CD8-positive, alpha-beta memory T cell (primary cell): Measurements from ENCODE around the gene TSEN54. TPM values are rescaled to one million over a fixed set of nuclear protein-coding genes. Genes with fewer than 3 reads are reported as not detected.

Experiments used
- CTCF ChIA-PET: fragments of 350-600 bp; sonication (Branson Sonifier 250); formaldehyde crosslinking; loops from one replicate; lab custom pipeline; 2021; ENCODE audit warnings: antibody characterized with exemption; lab: Charles Lee
- POLR2A ChIA-PET: fragments of 350-600 bp; sonication (Branson Sonifier 250); formaldehyde crosslinking; loops from one replicate; lab custom pipeline; 2021; ENCODE audit warnings: antibody characterized with exemption; lab: Charles Lee
- DNase-seq, 5 donors: peaks; one replicate each; pipeline versions ENCODE4 v3.0.0 to v3.0.0-alpha.2; 2020 to 2022; ENCODE audit warnings: mixed read lengths in 1 of 5
- H3K27ac ChIP-seq: one replicate; pipeline ENCODE4 v1.7.0; 2013; ENCODE audit warnings: low read depth, mild to moderate bottlenecking, low read length, moderate library complexity
- H3K27me3 ChIP-seq: 2 replicates; pipeline ENCODE4 v1.7.0; 2013; ENCODE audit warnings: low read length, mild to moderate bottlenecking; ENCODE audit not compliant: insufficient read depth, poor library complexity, severe bottlenecking
- H3K36me3 ChIP-seq: 2 replicates; pipeline ENCODE4 v1.7.0; 2013; ENCODE audit warnings: mild to moderate bottlenecking, low read length, moderate library complexity; ENCODE audit not compliant: insufficient read depth
- H3K4me1 ChIP-seq: 2 replicates; pipeline ENCODE4 v1.7.0; 2013; ENCODE audit warnings: mild to moderate bottlenecking, low read length, moderate library complexity; ENCODE audit not compliant: insufficient read depth
- H3K4me3 ChIP-seq: 2 replicates; pipeline ENCODE4 v1.7.0; 2013; ENCODE audit warnings: mild to moderate bottlenecking, low read length
- H3K9me3 ChIP-seq: 2 replicates; pipeline ENCODE4 v1.7.0; 2013; ENCODE audit warnings: mild to moderate bottlenecking, low read length
- H3K27ac Mint-ChIP-seq, 8 donors: one replicate each; pipeline ENCODE4 v1.8.0; 2020 to 2021; ENCODE audit warnings: mixed read lengths in 8 of 8, mild to moderate bottlenecking in 6 of 8, inconsistent platforms in 3 of 8, moderate library complexity in 3 of 8
- H3K27me3 Mint-ChIP-seq, 2 donors: one replicate each; pipeline ENCODE4 v1.8.0; 2020 to 2021; ENCODE audit warnings: mixed read lengths in 2 of 2, mild to moderate bottlenecking in 1 of 2, moderate library complexity in 1 of 2
- H3K36me3 Mint-ChIP-seq, 3 donors: one replicate each; pipeline ENCODE4 v1.8.0; 2020 to 2021; ENCODE audit warnings: mixed read lengths in 3 of 3, inconsistent platforms in 1 of 3, mild to moderate bottlenecking in 1 of 3
- H3K4me1 Mint-ChIP-seq, 3 donors: one replicate each; pipeline ENCODE4 v1.8.0; 2020 to 2021; ENCODE audit warnings: mixed read lengths in 3 of 3, inconsistent platforms in 1 of 3, mild to moderate bottlenecking in 1 of 3
- H3K4me3 Mint-ChIP-seq, 7 donors: one replicate each; pipeline ENCODE4 v1.8.0; 2020 to 2021; ENCODE audit warnings: mixed read lengths in 7 of 7, mild to moderate bottlenecking in 6 of 7, moderate library complexity in 4 of 7, inconsistent platforms in 2 of 7
- H3K9me3 Mint-ChIP-seq, 5 donors: one replicate each; pipeline ENCODE4 v1.8.0; 2020 to 2022; ENCODE audit warnings: mixed read lengths in 5 of 5, mild to moderate bottlenecking in 3 of 5, moderate library complexity in 2 of 5, inconsistent platforms in 1 of 5
- polyA plus RNA-seq: library from polyadenylated mRNA; unstranded; fragments of 300-500 nt; fragmentation: Illumina TruSeq; gene quantifications from one replicate; pipeline ENCODE4 v1.2.3, GENCODE V29; 2021
- total RNA-seq, 2 experiments: library from RNA; stranded (reverse); gene quantifications; one replicate each; pipeline ENCODE4 v1.2.3, GENCODE V29; 2021

Gene TSEN54
- total and polyA plus RNA-seq, 3 experiments from 2014 or later, result 49.7 to 152 (median 56.9) TPM

DNA sequence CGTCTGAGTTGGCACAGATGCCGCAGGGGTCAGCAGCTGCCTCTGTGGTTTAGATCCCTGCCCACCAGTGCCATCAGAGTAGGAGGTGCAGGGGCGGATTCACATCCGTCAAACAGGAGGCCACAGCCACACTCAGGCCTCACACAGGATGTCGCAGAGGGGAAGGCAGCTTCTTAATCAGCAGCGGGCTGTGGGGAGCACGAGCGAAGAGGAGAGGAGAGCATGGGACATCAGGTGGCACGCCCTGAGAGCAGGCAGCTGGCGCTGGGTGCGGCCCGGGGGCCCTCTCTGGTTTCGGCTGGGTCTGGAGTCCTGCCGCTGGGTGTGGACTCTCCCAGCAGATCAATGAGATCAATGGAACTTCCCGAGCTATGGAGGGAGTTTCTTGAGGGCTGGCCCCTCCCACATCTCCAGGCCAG is 18.8 kb downstream of the TSEN54 start:
- H3K4me1 ChIP-seq, result peaks cover 30% of the 10 kb centered on the region
- Mint-ChIP-seq H3K36me3 (peaks cover 3 to 20% (median 4%) of the 10 kb centered on the region in 3 donors), H3K4me1 (peaks cover 28 to 43% (median 31%) of the 10 kb centered on the region in 3 donors), H3K9me3 (no peaks in the 10 kb centered on the region), H3K27me3 (no peaks in the 10 kb centered on the region), H3K4me3 (peak overlapping the region; percentile 7 to 84 (median 73)), H3K27ac (peak overlapping the region; percentile 83 to 97 (median 96))
- H3K27me3 ChIP-seq, result no peaks in the 10 kb centered on the region
- POLR2A ChIA-PET, result interaction anchor here (0.8 to 2.2 kb wide), 6 partner anchors 9 to 53 kb away, joined by 3 to 16 read pairs (median 5); partner anchors contain the start of genes LLGL2 and TSEN54
- H3K36me3 ChIP-seq, result no peaks in the 10 kb centered on the region
- peak overlapping the region; percentile 35 for H3K27ac ChIP-seq
- H3K4me3 ChIP-seq, result peak overlapping the region; percentile 17
- peak; percentile 42 to 77 (median 49) for DNase-seq
- H3K9me3 ChIP-seq, result no peaks in the 10 kb centered on the region
- CTCF ChIA-PET, result interaction anchor here (0.5 to 2.7 kb wide), 13 partner anchors 10 to 123 kb away, joined by 3 to 10 read pairs (median 4); partner anchors contain the start of genes LLGL2 and TSEN54

DNA sequence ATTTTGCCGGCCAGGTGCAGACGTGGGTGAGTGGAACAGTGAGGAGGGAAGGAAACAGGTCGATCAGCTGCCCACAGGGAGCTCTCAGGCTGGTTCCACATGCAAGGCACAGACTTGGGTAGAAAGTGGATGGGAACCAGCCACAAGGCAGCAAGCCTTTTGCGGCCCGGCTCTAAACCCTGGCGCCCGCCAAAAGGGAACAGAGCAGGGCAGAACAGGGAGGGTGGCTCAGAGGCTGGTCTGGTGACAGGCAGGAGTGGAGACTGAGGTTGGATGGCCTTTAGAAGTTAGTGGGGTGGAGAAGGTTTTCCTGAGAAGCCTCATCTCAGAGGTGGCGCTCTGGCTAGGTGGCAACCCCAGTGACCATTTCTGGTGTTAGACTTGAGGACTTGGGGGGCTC is 19.5 kb downstream of the TSEN54 start:
- H3K27me3 Mint-ChIP-seq, result no peaks in the 10 kb centered on the region
- H3K4me3 Mint-ChIP-seq, result peak overlapping the region in 4 of 7 donors; percentile 69 to 84 (median 74)
- no peak overlapping the region for H3K4me3 ChIP-seq
- peak overlapping the region; percentile 83 to 97 (median 96) for H3K27ac Mint-ChIP-seq
- H3K9me3 Mint-ChIP-seq, result no peaks in the 10 kb centered on the region
- H3K9me3 ChIP-seq, result no peaks in the 10 kb centered on the region
- no peaks in the 10 kb centered on the region for H3K36me3 ChIP-seq
- CTCF ChIA-PET, result interaction anchor here (0.6 to 2.7 kb wide), 6 partner anchors 16 to 119 kb away, joined by 3 to 10 read pairs (median 4); partner anchors contain the start of gene TSEN54
- peak overlapping the region; percentile 35 for H3K27ac ChIP-seq
- POLR2A ChIA-PET, result interaction anchor here (1.5 to 2.2 kb wide), 3 partner anchors 10 to 19 kb away, joined by 4 to 16 read pairs (median 11); partner anchors contain the start of genes LLGL2 and TSEN54
- no peak for DNase-seq
- no peaks in the 10 kb centered on the region for H3K27me3 ChIP-seq
- peaks cover 3 to 23% (median 4%) of the 10 kb centered on the region in 3 donors for H3K36me3 Mint-ChIP-seq
- peaks cover 28 to 46% (median 35%) of the 10 kb centered on the region in 3 donors for H3K4me1 Mint-ChIP-seq
- peaks cover 30% of the 10 kb centered on the region for H3K4me1 ChIP-seq

DNA sequence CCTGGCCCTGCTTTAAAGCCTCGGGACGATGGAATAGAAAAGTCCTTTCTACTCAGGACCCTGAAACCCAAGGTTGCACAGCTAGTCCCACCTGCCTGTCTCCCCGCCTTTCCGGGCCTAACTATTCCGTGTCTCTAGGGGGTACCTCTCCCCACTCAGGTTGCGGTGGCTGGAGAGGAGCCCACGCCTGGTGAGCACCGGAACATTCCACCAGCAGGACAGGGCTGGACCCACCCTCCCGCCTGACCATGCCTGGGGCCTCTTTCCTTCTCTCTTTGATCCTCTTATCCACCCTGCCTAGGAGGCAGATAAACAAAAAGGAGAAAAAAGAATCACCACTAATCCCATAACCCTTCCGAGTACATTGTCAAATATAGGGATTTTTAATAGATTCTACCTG is 20.0 kb downstream of the TSEN54 start:
- peaks cover 28 to 45% (median 36%) of the 10 kb centered on the region in 3 donors for H3K4me1 Mint-ChIP-seq
- H3K4me1 ChIP-seq, result peaks cover 30% of the 10 kb centered on the region
- no peak overlapping the region for H3K27ac ChIP-seq
- ChIA-PET CTCF (interaction anchor here (1.4 to 2.7 kb wide), 2 partner anchors 52 to 111 kb away, joined by 3 to 9 read pairs; no protein-coding TSS in a partner anchor), POLR2A (interaction anchor here (1.5 to 2.2 kb wide), 2 partner anchors 15 to 20 kb away, joined by 4 to 16 read pairs; partner anchors contain the start of gene TSEN54)
- no peaks in the 10 kb centered on the region for H3K27me3 Mint-ChIP-seq
- H3K36me3 ChIP-seq, result no peaks in the 10 kb centered on the region
- no peak overlapping the region for H3K4me3 ChIP-seq
- H3K9me3 ChIP-seq, result no peaks in the 10 kb centered on the region
- peak overlapping the region in 7 of 8 donors; percentile 54 to 95 (median 81) for H3K27ac Mint-ChIP-seq
- H3K9me3 Mint-ChIP-seq, result no peaks in the 10 kb centered on the region
- DNase-seq, result no peak
- H3K36me3 Mint-ChIP-seq, result peaks cover 3 to 24% (median 4%) of the 10 kb centered on the region in 3 donors
- H3K27me3 ChIP-seq, result no peaks in the 10 kb centered on the region
- peak overlapping the region in 1 of 7 donors; percentile 54 for H3K4me3 Mint-ChIP-seq

DNA sequence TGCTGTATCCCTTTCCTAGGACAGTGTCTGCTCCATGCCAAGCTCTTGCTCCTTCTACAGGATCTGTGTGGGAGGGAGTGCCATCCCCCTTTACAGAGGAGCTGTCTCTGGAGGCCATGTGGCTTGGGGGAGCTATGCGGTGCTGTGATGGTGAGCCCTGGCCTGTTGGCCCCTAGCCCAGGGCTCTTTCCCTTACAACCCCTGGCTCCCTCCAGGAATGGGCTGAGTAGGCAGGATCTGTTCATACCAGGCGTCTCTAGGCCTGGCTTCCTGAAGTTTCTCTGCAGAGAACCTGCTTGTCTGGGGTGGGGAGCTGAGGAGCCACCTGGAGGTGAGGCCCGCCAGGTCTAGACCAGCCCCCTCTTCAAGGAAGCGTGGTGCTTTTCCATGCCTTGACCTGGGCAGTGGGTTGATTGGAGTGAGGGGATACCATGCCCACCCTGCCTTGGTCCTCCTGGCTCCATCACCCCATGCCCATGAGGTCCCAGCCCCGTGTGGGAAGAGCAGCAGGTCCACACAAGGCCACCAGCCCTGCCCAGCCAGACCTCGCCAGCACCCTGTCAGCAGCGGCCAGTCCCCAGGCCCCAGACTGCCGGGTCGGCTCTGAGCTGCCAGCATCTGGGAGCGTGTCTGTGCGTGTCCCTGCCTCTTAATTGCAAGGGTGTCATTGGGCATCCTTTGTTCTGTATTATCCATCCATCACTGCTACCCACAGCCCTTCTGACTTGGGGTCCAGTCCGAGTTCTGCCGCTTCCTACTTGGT is 23.8 kb downstream of the TSEN54 start:
- H3K4me3 Mint-ChIP-seq, result peak overlapping the region in 1 of 7 donors; percentile 65
- no peak for DNase-seq
- Histone ChIP-seq H3K27me3 (no peaks in the 10 kb centered on the region), H3K4me1 (peaks cover 14% of the 10 kb centered on the region), H3K4me3 (no peak overlapping the region), H3K9me3 (no peaks in the 10 kb centered on the region), H3K27ac (no peak overlapping the region), H3K36me3 (no peaks in the 10 kb centered on the region)
- H3K27me3 Mint-ChIP-seq, result peaks cover 0 to 2% of the 10 kb centered on the region in 2 donors
- peaks cover 3 to 23% (median 6%) of the 10 kb centered on the region in 3 donors for H3K36me3 Mint-ChIP-seq
- ChIA-PET CTCF (interaction anchor here (0.7 to 1.5 kb wide), 3 partner anchors 11 to 24 kb away, joined by 3 read pairs; partner anchors contain the start of genes LLGL2 and TSEN54), POLR2A (no interaction called here)
- H3K9me3 Mint-ChIP-seq, result no peaks in the 10 kb centered on the region
- H3K4me1 Mint-ChIP-seq, result peaks cover 10 to 27% (median 18%) of the 10 kb centered on the region in 3 donors
- H3K27ac Mint-ChIP-seq, result peak overlapping the region in 1 of 8 donors; percentile 50

DNA sequence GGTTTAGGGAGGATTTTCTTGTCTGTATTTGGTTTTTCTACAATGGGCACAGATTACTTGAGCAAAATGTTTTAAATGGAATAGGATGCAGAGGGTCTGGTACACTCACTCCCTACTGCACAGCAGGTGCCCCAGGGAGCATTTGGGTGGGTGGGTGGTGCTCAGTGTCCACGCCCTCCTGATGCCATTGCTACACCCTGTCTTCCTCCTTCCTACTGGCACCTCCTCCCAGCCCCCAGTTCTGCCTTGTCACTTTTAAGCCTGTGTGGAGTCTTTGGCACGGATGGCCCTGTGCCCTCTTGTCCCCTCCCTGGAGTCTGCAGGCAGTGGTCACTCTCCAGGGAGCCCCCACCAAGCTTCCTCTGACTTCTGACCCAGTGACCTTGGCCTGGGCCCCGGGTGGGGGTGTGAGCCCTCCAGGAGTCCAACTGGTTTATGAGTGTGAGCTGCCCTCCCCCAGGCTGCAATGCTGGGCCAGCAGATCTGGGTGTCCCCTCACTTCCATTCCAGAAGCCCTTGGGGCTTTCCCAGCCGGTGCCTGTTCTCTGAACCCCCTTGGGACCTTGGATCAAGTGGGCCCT is 24.7 kb downstream of the TSEN54 start:
- H3K27me3 Mint-ChIP-seq, result peaks cover 0 to 2% of the 10 kb centered on the region in 2 donors
- no peak for DNase-seq
- H3K36me3 Mint-ChIP-seq, result peaks cover 3 to 30% (median 6%) of the 10 kb centered on the region in 3 donors
- POLR2A ChIA-PET, result interaction anchor here (0.6 kb wide), 1 partner anchor 14 kb away, joined by 4 read pairs; no protein-coding TSS in a partner anchor
- no peak overlapping the region for H3K4me3 Mint-ChIP-seq
- H3K27ac Mint-ChIP-seq, result peak overlapping the region in 2 of 8 donors; percentile 32 to 92
- Histone ChIP-seq H3K36me3 (no peaks in the 10 kb centered on the region), H3K9me3 (no peaks in the 10 kb centered on the region), H3K4me1 (peaks cover 5% of the 10 kb centered on the region), H3K27ac (no peak overlapping the region), H3K4me3 (no peak overlapping the region), H3K27me3 (no peaks in the 10 kb centered on the region)
- CTCF ChIA-PET, result no interaction called here
- peaks cover 3 to 18% (median 9%) of the 10 kb centered on the region in 3 donors for H3K4me1 Mint-ChIP-seq
- H3K9me3 Mint-ChIP-seq, result no peaks in the 10 kb centered on the region

DNA sequence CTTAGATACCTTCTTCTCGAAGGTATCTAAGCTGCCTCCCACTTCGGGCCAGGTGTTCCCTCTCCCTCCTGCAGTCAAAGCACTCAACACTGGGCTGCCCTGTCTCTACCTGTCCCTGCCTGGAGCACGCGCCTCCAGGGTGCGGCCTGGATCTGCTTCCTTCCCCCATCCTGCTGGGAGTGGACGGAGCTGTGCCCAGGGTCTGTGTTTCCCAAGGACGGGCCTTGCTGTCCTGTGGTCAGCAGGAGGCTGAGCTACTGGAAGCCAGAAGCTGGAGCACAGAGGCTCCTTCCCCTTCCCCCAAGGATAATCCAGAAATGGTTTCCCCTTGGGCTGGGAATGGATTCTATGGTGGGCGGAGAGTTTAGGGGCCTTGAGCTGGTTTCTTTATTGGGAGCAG is 25.9 kb downstream of the TSEN54 start:
- CTCF ChIA-PET, result no interaction called here
- Histone ChIP-seq H3K36me3 (no peaks in the 10 kb centered on the region), H3K27me3 (no peaks in the 10 kb centered on the region), H3K4me3 (no peak overlapping the region), H3K9me3 (no peaks in the 10 kb centered on the region), H3K4me1 (no peaks in the 10 kb centered on the region), H3K27ac (no peak overlapping the region)
- Mint-ChIP-seq H3K4me1 (peaks cover 0 to 12% (median 5%) of the 10 kb centered on the region in 3 donors), H3K36me3 (peaks cover 3 to 36% (median 7%) of the 10 kb centered on the region in 3 donors), H3K4me3 (no peak overlapping the region), H3K27me3 (peaks cover 0 to 2% of the 10 kb centered on the region in 2 donors), H3K27ac (no peak overlapping the region), H3K9me3 (no peaks in the 10 kb centered on the region)
- POLR2A ChIA-PET, result no interaction called here
- no peak for DNase-seq

DNA sequence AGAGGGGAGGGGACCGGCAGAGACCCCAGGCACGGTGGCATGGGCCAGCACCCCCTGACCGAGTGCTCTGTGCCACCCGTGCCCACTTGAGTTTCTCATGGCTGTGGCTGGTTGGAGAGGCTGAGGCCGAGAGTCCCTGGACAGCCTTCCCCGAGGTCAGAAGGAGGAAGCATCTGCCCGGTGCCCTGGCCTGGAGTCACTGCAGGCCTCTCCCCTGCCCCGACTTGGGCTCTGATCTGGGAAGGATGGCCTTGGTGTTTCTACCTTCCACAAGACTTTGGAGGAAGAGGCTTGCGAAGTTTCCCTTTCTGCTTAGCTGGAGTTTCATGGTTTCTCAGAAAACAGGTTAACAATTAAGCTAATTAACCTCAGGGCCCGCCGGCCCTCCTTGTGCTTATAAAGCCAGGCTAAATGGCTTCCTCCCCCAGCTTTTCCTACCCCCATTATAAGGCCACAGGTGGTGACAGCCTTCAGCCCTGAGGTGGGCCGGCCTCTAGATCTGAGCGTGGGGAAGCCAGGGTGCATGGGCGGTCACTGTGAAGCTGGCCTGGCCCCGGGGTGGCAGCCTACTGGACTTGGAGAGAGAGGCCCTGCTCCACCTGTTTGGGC is 26.5 kb downstream of the TSEN54 start:
- Histone ChIP-seq H3K9me3 (no peaks in the 10 kb centered on the region), H3K36me3 (no peaks in the 10 kb centered on the region), H3K27me3 (no peaks in the 10 kb centered on the region), H3K4me1 (no peaks in the 10 kb centered on the region), H3K4me3 (no peak overlapping the region), H3K27ac (no peak overlapping the region)
- H3K4me1 Mint-ChIP-seq, result peaks cover 0 to 12% (median 5%) of the 10 kb centered on the region in 3 donors
- H3K4me3 Mint-ChIP-seq, result no peak overlapping the region
- DNase-seq, result no peak
- H3K27me3 Mint-ChIP-seq, result peaks cover 0 to 2% of the 10 kb centered on the region in 2 donors
- H3K27ac Mint-ChIP-seq, result no peak overlapping the region
- peaks cover 3 to 40% (median 7%) of the 10 kb centered on the region in 3 donors for H3K36me3 Mint-ChIP-seq
- ChIA-PET CTCF (no interaction called here), POLR2A (no interaction called here)
- no peaks in the 10 kb centered on the region for H3K9me3 Mint-ChIP-seq
